Parathyroid adenoma (tissue), 2 donors: ENCODE measurements around the gene SCLT1.
"Not testable (repeated sequence)": the region's sequence is repeated elsewhere in the genome, so short reads cannot be mapped to it uniquely, and the experiment has no call there.

Source experiments
- H2AFZ ChIP-seq: fragments of 300-600 bp; sonication (generic); one replicate; pipeline ENCODE4 v1.7.0; 2017; ENCODE audit warnings: antibody characterized with exemption, mild to moderate bottlenecking
- H3K27ac ChIP-seq: fragments of 300-600 bp; sonication (generic); one replicate; pipeline ENCODE4 v1.7.0; 2017
- H3K27me3 ChIP-seq: fragments of 300-600 bp; sonication (generic); one replicate; pipeline ENCODE4 v1.7.0; 2017; ENCODE audit warnings: low read length; ENCODE audit not compliant: control insufficient read depth, insufficient read depth
- H3K36me3 ChIP-seq: fragments of 300-600 bp; sonication (generic); one replicate; pipeline ENCODE4 v1.7.0; 2017; ENCODE audit warnings: low read length; ENCODE audit not compliant: control insufficient read depth, insufficient read depth
- H3K4me1 ChIP-seq: fragments of 300-600 bp; sonication (generic); one replicate; pipeline ENCODE4 v1.7.0; 2017; ENCODE audit warnings: control low read depth
- H3K4me2 ChIP-seq: fragments of 300-600 bp; sonication (generic); one replicate; pipeline ENCODE4 v1.7.0; 2017; ENCODE audit warnings: low read length
- H3K4me3 ChIP-seq: fragments of 300-600 bp; sonication (generic); one replicate; pipeline ENCODE4 v1.7.0; 2017; ENCODE audit warnings: low read depth, low read length
- H3K79me2 ChIP-seq: fragments of 300-600 bp; sonication (generic); one replicate; pipeline ENCODE4 v1.7.0; 2017; ENCODE audit warnings: control low read depth
- H3K9ac ChIP-seq: fragments of 300-600 bp; sonication (generic); one replicate; pipeline ENCODE4 v1.7.0; 2017; ENCODE audit warnings: mild to moderate bottlenecking
- H3K9me3 ChIP-seq: fragments of 300-600 bp; sonication (generic); one replicate; pipeline ENCODE4 v1.7.0; 2017; ENCODE audit warnings: low read length; ENCODE audit not compliant: control insufficient read depth
- TF ChIP-seq, protein P1 (sequence below): fragments of 300-600 bp; sonication (generic); IDR thresholded peaks from one replicate; pipeline ENCODE4 v1.7.0; 2017; ENCODE audit warnings: antibody characterized with exemption, mild to moderate bottlenecking
- donor health status: primary hyperparathyroidism.

The SCLT1 gene

DNA sequence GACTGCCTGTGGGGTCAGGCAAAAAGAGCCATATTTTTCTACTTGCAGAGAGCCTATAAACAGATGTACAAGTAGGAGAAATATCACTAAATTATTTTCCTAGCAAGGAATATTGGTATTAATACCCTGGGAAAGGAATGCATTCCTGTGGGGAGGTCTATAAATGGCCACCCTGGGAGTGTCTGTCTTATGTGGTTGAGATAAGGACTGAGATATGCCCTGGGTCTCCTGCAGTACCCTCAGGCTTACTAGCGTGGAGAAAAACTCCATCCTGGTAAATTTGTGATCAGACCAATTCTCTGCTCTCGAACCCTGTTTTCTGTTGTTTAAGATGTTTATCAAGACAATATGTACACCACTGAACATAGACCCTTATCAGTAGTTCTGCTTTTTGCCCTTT is 38.0 kb upstream of the SCLT1 start:
- H3K9ac ChIP-seq, result no peak overlapping the region
- TF ChIP-seq, protein P1, sequence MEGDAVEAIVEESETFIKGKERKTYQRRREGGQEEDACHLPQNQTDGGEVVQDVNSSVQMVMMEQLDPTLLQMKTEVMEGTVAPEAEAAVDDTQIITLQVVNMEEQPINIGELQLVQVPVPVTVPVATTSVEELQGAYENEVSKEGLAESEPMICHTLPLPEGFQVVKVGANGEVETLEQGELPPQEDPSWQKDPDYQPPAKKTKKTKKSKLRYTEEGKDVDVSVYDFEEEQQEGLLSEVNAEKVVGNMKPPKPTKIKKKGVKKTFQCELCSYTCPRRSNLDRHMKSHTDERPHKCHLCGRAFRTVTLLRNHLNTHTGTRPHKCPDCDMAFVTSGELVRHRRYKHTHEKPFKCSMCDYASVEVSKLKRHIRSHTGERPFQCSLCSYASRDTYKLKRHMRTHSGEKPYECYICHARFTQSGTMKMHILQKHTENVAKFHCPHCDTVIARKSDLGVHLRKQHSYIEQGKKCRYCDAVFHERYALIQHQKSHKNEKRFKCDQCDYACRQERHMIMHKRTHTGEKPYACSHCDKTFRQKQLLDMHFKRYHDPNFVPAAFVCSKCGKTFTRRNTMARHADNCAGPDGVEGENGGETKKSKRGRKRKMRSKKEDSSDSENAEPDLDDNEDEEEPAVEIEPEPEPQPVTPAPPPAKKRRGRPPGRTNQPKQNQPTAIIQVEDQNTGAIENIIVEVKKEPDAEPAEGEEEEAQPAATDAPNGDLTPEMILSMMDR, result no peak
- H3K36me3 ChIP-seq, result no peaks in the 10 kb centered on the region
- no peaks in the 10 kb centered on the region for H3K79me2 ChIP-seq
- no peak overlapping the region for H3K4me3 ChIP-seq
- H3K4me2 ChIP-seq, result no peak overlapping the region
- H3K27me3 ChIP-seq, result no peaks in the 10 kb centered on the region
- no peak overlapping the region for H3K27ac ChIP-seq
- H2AFZ ChIP-seq, result no peak overlapping the region
- no peaks in the 10 kb centered on the region for H3K4me1 ChIP-seq
- no peaks in the 10 kb centered on the region for H3K9me3 ChIP-seq

DNA sequence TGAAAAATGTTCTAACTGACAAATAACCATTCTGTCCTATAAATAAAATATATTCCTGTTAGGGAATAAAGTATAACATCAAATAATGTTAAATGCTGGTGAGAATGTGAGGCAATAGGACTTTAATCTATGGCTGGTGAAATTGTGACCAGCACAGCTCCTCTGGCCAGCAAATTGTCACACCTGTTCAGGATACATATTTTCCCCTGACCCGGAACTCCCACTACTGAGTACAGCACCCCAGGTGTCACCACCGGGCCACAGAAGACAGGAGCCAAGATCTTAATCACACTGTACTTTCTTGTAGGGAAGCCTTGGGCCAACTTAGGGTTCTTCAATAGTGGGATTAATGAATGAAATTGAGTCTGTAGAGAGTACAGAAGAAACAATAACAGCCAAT is 35.8 kb upstream of the SCLT1 start:
- TF ChIP-seq, protein P1, result no peak
- no peaks in the 10 kb centered on the region for H3K79me2 ChIP-seq
- H3K9ac ChIP-seq, result no peak overlapping the region
- H3K27ac ChIP-seq, result no peak overlapping the region
- H3K4me1 ChIP-seq, result no peaks in the 10 kb centered on the region
- no peaks in the 10 kb centered on the region for H3K27me3 ChIP-seq
- no peak overlapping the region for H2AFZ ChIP-seq
- H3K9me3 ChIP-seq, result no peaks in the 10 kb centered on the region
- H3K4me2 ChIP-seq, result no peak overlapping the region
- H3K4me3 ChIP-seq, result no peak overlapping the region
- H3K36me3 ChIP-seq, result no peaks in the 10 kb centered on the region

GRCh38 chr4:129126614-129127013 is 33.3 kb upstream of the SCLT1 start:
- not testable (repeated sequence) for H3K79me2 ChIP-seq, H3K4me3 ChIP-seq, H3K4me1 ChIP-seq, H2AFZ ChIP-seq, H3K27me3 ChIP-seq, H3K27ac ChIP-seq, H3K9me3 ChIP-seq, H3K9ac ChIP-seq, H3K4me2 ChIP-seq, H3K36me3 ChIP-seq

GRCh38 chr4:129117705-129118104 is 24.4 kb upstream of the SCLT1 start:
- Histone ChIP-seq H3K27ac (no peak overlapping the region), H3K79me2 (no peaks in the 10 kb centered on the region), H3K36me3 (no peaks in the 10 kb centered on the region), H3K9ac (no peak overlapping the region), H3K4me2 (no peak overlapping the region), H3K9me3 (no peaks in the 10 kb centered on the region), H2AFZ (no peak overlapping the region), H3K27me3 (no peaks in the 10 kb centered on the region), H3K4me1 (no peaks in the 10 kb centered on the region), H3K4me3 (no peak overlapping the region)
- TF ChIP-seq, protein P1, result no peak

DNA sequence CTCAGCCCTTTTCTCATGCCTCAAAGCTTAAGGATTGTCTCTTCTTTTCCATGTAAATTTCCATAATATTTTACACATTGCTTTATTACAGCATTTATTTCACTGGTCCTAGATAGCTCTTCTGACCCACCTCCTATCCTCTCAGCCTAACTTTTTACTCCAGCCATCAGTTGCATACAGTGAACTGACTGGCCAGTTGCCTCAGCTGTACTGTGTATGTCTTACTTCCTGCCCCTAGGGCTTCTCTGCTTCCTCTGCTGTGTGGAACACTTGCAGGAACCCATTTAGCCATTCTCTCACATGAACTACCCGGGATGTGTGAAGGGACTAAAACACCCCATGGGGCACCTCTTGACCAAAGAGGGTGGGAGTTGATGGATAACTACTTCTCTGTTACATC is 20.6 kb upstream of the SCLT1 start:
- no peaks in the 10 kb centered on the region for H3K9me3 ChIP-seq
- no peak overlapping the region for H3K4me2 ChIP-seq
- H3K27me3 ChIP-seq, result no peaks in the 10 kb centered on the region
- H2AFZ ChIP-seq, result no peak overlapping the region
- no peaks in the 10 kb centered on the region for H3K79me2 ChIP-seq
- H3K4me3 ChIP-seq, result no peak overlapping the region
- H3K9ac ChIP-seq, result no peak overlapping the region
- no peaks in the 10 kb centered on the region for H3K4me1 ChIP-seq
- H3K36me3 ChIP-seq, result no peaks in the 10 kb centered on the region
- TF ChIP-seq, protein P1, result no peak
- no peak overlapping the region for H3K27ac ChIP-seq
